Mesodermal cell (in vitro differentiated cells): ENCODE data around the gene HDAC7.

Experiments
- H3K27ac ChIP-seq: 2 replicates; pipeline ENCODE4 v1.7.0; 2013; ENCODE audit warnings: mild to moderate bottlenecking, low read depth, low read length, moderate library complexity; ENCODE audit not compliant: severe bottlenecking
- H3K36me3 ChIP-seq: 2 replicates; pipeline ENCODE4 v1.7.1; 2013; ENCODE audit warnings: mild to moderate bottlenecking, low read length, moderate library complexity; ENCODE audit not compliant: control insufficient read depth, insufficient read depth
- H3K4me1 ChIP-seq: one replicate; pipeline ENCODE4 v1.7.1; 2013; ENCODE audit warnings: mild to moderate bottlenecking, low read length; ENCODE audit not compliant: insufficient read depth, control insufficient read depth, poor library complexity, severe bottlenecking
- H3K4me3 ChIP-seq: 2 replicates; pipeline ENCODE4 v1.7.0; 2013; ENCODE audit warnings: low read length, control low read depth, mild to moderate bottlenecking; ENCODE audit not compliant: insufficient read depth, poor library complexity, severe bottlenecking; ENCODE audit errors: extremely low read depth
- H3K9me3 ChIP-seq: 2 replicates; pipeline ENCODE4 v1.7.1; 2013; ENCODE audit warnings: mild to moderate bottlenecking, low read length, moderate library complexity; ENCODE audit not compliant: control insufficient read depth
- WGBS, 2 experiments: methylation state at CpG; one replicate each; pipeline ENCODE4 v1.1.5; 2013; ENCODE audit warnings: missing lambda C conversion rate in 2 of 2; ENCODE audit not compliant: insufficient coverage in 2 of 2; 5-methylcytosine and 5-hydroxymethylcytosine counted together

HDAC7 gene

GRCh38 chr12:47801904-47802246 lies 17.8 kb downstream of the HDAC7 start:
- Histone ChIP-seq H3K4me1 (peaks cover 44% of the 10 kb centered on the region), H3K27ac (peak overlapping the region; percentile 29), H3K9me3 (no peaks in the 10 kb centered on the region), H3K4me3 (no peak overlapping the region), H3K36me3 (peaks cover 89% of the 10 kb centered on the region)
- 85 to 89% methylated on average over 5 to 8 of the region's 9 CpGs for WGBS, 2 experiments

- Histone ChIP-seq H3K4me1 (peaks cover 38% of the 10 kb centered on the region), H3K9me3 (no peaks in the 10 kb centered on the region), H3K4me3 (no peak overlapping the region), H3K27ac (no peak overlapping the region), H3K36me3 (peaks cover 91% of the 10 kb centered on the region)
- WGBS, 2 experiments = 91 to 95% methylated on average over 5 to 7 of the region's 7 CpGs
These were observed 18.4 kb downstream of the HDAC7 start for GRCh38 chr12:47801170-47801903.

GRCh38 chr12:47800582-47800981 lies 19.1 kb downstream of the HDAC7 start:
- WGBS, 2 experiments = 86 to 98% methylated on average over 6 to 7 of the region's 7 CpGs
- Histone ChIP-seq H3K4me3 (no peak overlapping the region), H3K4me1 (peaks cover 31% of the 10 kb centered on the region), H3K9me3 (no peaks in the 10 kb centered on the region), H3K27ac (no peak overlapping the region), H3K36me3 (peaks cover 90% of the 10 kb centered on the region)

GRCh38 chr12:47799357-47799955 lies 20.2 kb downstream of the HDAC7 start:
- Histone ChIP-seq H3K4me3 (no peak overlapping the region), H3K4me1 (peaks cover 25% of the 10 kb centered on the region), H3K9me3 (no peaks in the 10 kb centered on the region), H3K36me3 (peaks cover 90% of the 10 kb centered on the region), H3K27ac (peak overlapping the region; percentile 29)
- 91 to 96% methylated on average over 6 of the region's 7 CpGs for WGBS, 2 experiments

GRCh38 chr12:47798382-47798948 lies 21.2 kb downstream of the HDAC7 start:
- no peak overlapping the region for H3K4me3 ChIP-seq
- H3K27ac ChIP-seq = no peak overlapping the region
- peaks cover 19% of the 10 kb centered on the region for H3K4me1 ChIP-seq
- H3K36me3 ChIP-seq = peaks cover 90% of the 10 kb centered on the region
- 85 to 98% methylated on average over 12 to 13 of the region's 17 CpGs for WGBS, 2 experiments
- H3K9me3 ChIP-seq = no peaks in the 10 kb centered on the region

GRCh38 chr12:47797441-47797840 lies 22.3 kb downstream of the HDAC7 start:
- no peak overlapping the region for H3K27ac ChIP-seq
- no peak overlapping the region for H3K4me3 ChIP-seq
- H3K36me3 ChIP-seq = peaks cover 90% of the 10 kb centered on the region
- WGBS, 2 experiments = 93 to 99% methylated on average over 9 to 10 of the region's 10 CpGs
- H3K9me3 ChIP-seq = no peaks in the 10 kb centered on the region
- H3K4me1 ChIP-seq = peaks cover 10% of the 10 kb centered on the region

GRCh38 chr12:47795814-47796411 lies 23.8 kb downstream of the HDAC7 start:
- no peaks in the 10 kb centered on the region for H3K9me3 ChIP-seq
- H3K4me1 ChIP-seq = peaks cover 4% of the 10 kb centered on the region
- peaks cover 92% of the 10 kb centered on the region for H3K36me3 ChIP-seq
- H3K27ac ChIP-seq = no peak overlapping the region
- H3K4me3 ChIP-seq = no peak overlapping the region
- 96 to 99% methylated on average over 18 to 19 of the region's 22 CpGs for WGBS, 2 experiments

GRCh38 chr12:47795121-47795813 lies 24.4 kb downstream of the HDAC7 start:
- Histone ChIP-seq H3K4me1 (peaks cover 4% of the 10 kb centered on the region), H3K4me3 (no peak overlapping the region), H3K36me3 (peaks cover 94% of the 10 kb centered on the region), H3K9me3 (no peaks in the 10 kb centered on the region), H3K27ac (no peak overlapping the region)
- 95 to 96% methylated on average over 12 to 16 of the region's 21 CpGs for WGBS, 2 experiments

- Histone ChIP-seq H3K4me1 (peaks cover 2% of the 10 kb centered on the region), H3K4me3 (no peak overlapping the region), H3K9me3 (no peaks in the 10 kb centered on the region), H3K27ac (no peak overlapping the region), H3K36me3 (peaks cover 95% of the 10 kb centered on the region)
- 100% methylated on average over 2 to 5 of the region's 9 CpGs for WGBS, 2 experiments
These were observed 25.0 kb downstream of the HDAC7 start for GRCh38 chr12:47794679-47795078.

GRCh38 chr12:47793015-47793681 lies 26.6 kb downstream of the HDAC7 start:
- H3K36me3 ChIP-seq = peaks cover 95% of the 10 kb centered on the region
- H3K4me1 ChIP-seq = no peaks in the 10 kb centered on the region
- no peaks in the 10 kb centered on the region for H3K9me3 ChIP-seq
- H3K27ac ChIP-seq = no peak overlapping the region
- H3K4me3 ChIP-seq = no peak overlapping the region
- WGBS, 2 experiments = 97% methylated on average over 11 of the region's 15 CpGs
